Femur (tissue), 1 donor: ENCODE data around the gene SERPINA3.

Experiments
- DNase-seq: peaks from one replicate; pipeline ENCODE4 v3.0.0-alpha.2; 2017

The SERPINA3 gene

GRCh38 chr14:94613720-94614644 lies 1.8 kb downstream of the SERPINA3 start:
- no peak for DNase-seq

GRCh38 chr14:94614802-94615201 lies 2.6 kb downstream of the SERPINA3 start:
- no peak for DNase-seq

- no peak for DNase-seq
Observed at GRCh38 chr14:94615254-94615653, 3.1 kb downstream of the SERPINA3 start.

- no peak for DNase-seq
Observed at GRCh38 chr14:94615823-94616570, 3.8 kb downstream of the SERPINA3 start.

GRCh38 chr14:94617366-94617941 lies 5.3 kb downstream of the SERPINA3 start:
- DNase-seq = no peak

- DNase-seq = no peak
Observed at GRCh38 chr14:94617988-94618822, 6.0 kb downstream of the SERPINA3 start.

- DNase-seq = no peak
Observed at GRCh38 chr14:94619297-94619696, 7.1 kb downstream of the SERPINA3 start.

- DNase-seq = no peak
Observed at GRCh38 chr14:94620597-94620996, 8.4 kb downstream of the SERPINA3 start.

GRCh38 chr14:94621358-94622134 lies 9.4 kb downstream of the SERPINA3 start:
- DNase-seq = no peak

- no peak for DNase-seq
Observed at GRCh38 chr14:94622653-94623421, 10.6 kb downstream of the SERPINA3 start.

GRCh38 chr14:94623422-94623809 lies 11.2 kb downstream of the SERPINA3 start:
- no peak for DNase-seq

GRCh38 chr14:94623856-94624499 lies 11.8 kb downstream of the SERPINA3 start:
- no peak for DNase-seq

- no peak for DNase-seq
Observed at GRCh38 chr14:94624537-94625352, 12.6 kb downstream of the SERPINA3 start.

- DNase-seq = no peak
Observed at GRCh38 chr14:94625353-94625635, 13.1 kb downstream of the SERPINA3 start.

- no peak for DNase-seq
Observed at GRCh38 chr14:94628578-94628977, 16.4 kb downstream of the SERPINA3 start.

- DNase-seq = no peak
Observed at GRCh38 chr14:94630396-94630795, 18.2 kb downstream of the SERPINA3 start.

- no peak for DNase-seq
Observed at GRCh38 chr14:94631050-94631449, 18.9 kb downstream of the SERPINA3 start.

- no peak for DNase-seq
Observed at GRCh38 chr14:94631536-94632304, 19.5 kb downstream of the SERPINA3 start.

- no peak for DNase-seq
Observed at GRCh38 chr14:94632305-94632590, 20.1 kb downstream of the SERPINA3 start.
